Mesenteric fat pad (tissue), 1 donor: ENCODE results near the gene KRTAP4-16. TPM values are rescaled to one million over a fixed set of nuclear protein-coding genes. Genes with fewer than 3 reads are reported as not detected.
"Not testable (repeated sequence)": the region's sequence is repeated elsewhere in the genome, so short reads cannot be mapped to it uniquely, and the experiment has no call there.

Source experiments
- DNase-seq: peaks from one replicate; pipeline ENCODE4 v3.0.0-alpha.2; 2020; ENCODE audit warnings: low spot score
- total RNA-seq: library from RNA; stranded (reverse); fragmentation: NEBNext Ultra II Directional; extraction: Animal tissue kit (Norgen Biotek cat#: 25700); gene quantifications from one replicate; pipeline ENCODE4 v1.2.1, GENCODE V29; 2021
- donor health status: DM: yes; HTN: yes; CAD: no.

Gene KRTAP4-16
- total RNA-seq, 1 donor from 2014 or later = not detected

GRCh38 chr17:41076788-41077187, 25.2 kb downstream of the KRTAP4-16 start:
- no peak for DNase-seq

- no peak for DNase-seq
Measured at GRCh38 chr17:41073676-41074075, 28.3 kb downstream of the KRTAP4-16 start.

- DNase-seq = no peak
Measured at GRCh38 chr17:41071606-41072360, 30.2 kb downstream of the KRTAP4-16 start.

- DNase-seq = no peak
Measured at GRCh38 chr17:41069031-41069430, 33.0 kb downstream of the KRTAP4-16 start.

GRCh38 chr17:41067281-41067680, 34.7 kb downstream of the KRTAP4-16 start:
- no peak for DNase-seq

- no peak for DNase-seq
Measured at GRCh38 chr17:41065829-41066624, 36.0 kb downstream of the KRTAP4-16 start, which contains the start of gene KRTAP2-4. TSS of gene KRTAP2-4 (minus strand) at chr17:41065879. CDS start at chr17:41065845, 34 bp downstream.

GRCh38 chr17:41065016-41065689, 36.9 kb downstream of the KRTAP4-16 start:
- not testable (repeated sequence) for DNase-seq

GRCh38 chr17:41064301-41064700, 37.7 kb downstream of the KRTAP4-16 start:
- no peak for DNase-seq

- DNase-seq = no peak
Measured at GRCh38 chr17:41063449-41063848, 38.6 kb downstream of the KRTAP4-16 start.

- no peak for DNase-seq
Measured at GRCh38 chr17:41061964-41062363, 40.0 kb downstream of the KRTAP4-16 start.

- no peak for DNase-seq
Measured at GRCh38 chr17:41060052-41060604, 41.9 kb downstream of the KRTAP4-16 start, which contains the start of gene KRTAP2-3. TSS of gene KRTAP2-3 (minus strand) at chr17:41060114. CDS start at chr17:41060050, 64 bp downstream.

GRCh38 chr17:41059276-41060051, 42.5 kb downstream of the KRTAP4-16 start:
- not testable (repeated sequence) for DNase-seq

GRCh38 chr17:41058741-41059140, 43.3 kb downstream of the KRTAP4-16 start:
- DNase-seq = no peak

GRCh38 chr17:41057547-41057946, 44.5 kb downstream of the KRTAP4-16 start:
- no peak for DNase-seq

- DNase-seq = not testable (repeated sequence)
Measured at GRCh38 chr17:41055130-41055529, 46.9 kb downstream of the KRTAP4-16 start, which contains the start of gene KRTAP2-2. TSS of gene KRTAP2-2 (minus strand) at chr17:41055230. CDS start at chr17:41055211, 19 bp downstream.

- not testable (repeated sequence) for DNase-seq
Measured at GRCh38 chr17:41054556-41054955, 47.5 kb downstream of the KRTAP4-16 start.

- no peak for DNase-seq
Measured at GRCh38 chr17:41054025-41054424, 48.0 kb downstream of the KRTAP4-16 start.

GRCh38 chr17:41052566-41052965, 49.4 kb downstream of the KRTAP4-16 start:
- no peak for DNase-seq
